GM23338 (cell line): ENCODE measurements around the gene SC5D. TPM values are rescaled to one million over a fixed set of nuclear protein-coding genes. Genes with fewer than 3 reads are reported as not detected.

Source experiments
- ATAC-seq: fragments of 200-7000 bp; cut with Tn5 transposase; 3 replicates; pipeline ENCODE4 v1.9.1; 2020
- DNase-seq: peaks from one replicate; pipeline ENCODE4 v3.0.0-alpha.2; 2015; ENCODE audit warnings: low spot score
- H2AFZ ChIP-seq: fragments of 200-600 bp; sonication (generic); 2 replicates; pipeline ENCODE4 v1.8.0; 2016; ENCODE audit warnings: antibody characterized with exemption, mild to moderate bottlenecking, moderate library complexity
- H3F3A ChIP-seq: fragments of 200-600 bp; sonication (generic); replicated peaks from 2 replicates; pipeline ENCODE4 v1.8.0; 2017; ENCODE audit warnings: antibody characterized with exemption, mixed run types, low read depth
- H3K27ac ChIP-seq: fragments of 200-600 bp; sonication (generic); 2 replicates; pipeline ENCODE4 v1.6.1; 2016; ENCODE audit warnings: low read depth
- H3K27me3 ChIP-seq: fragments of 200-600 bp; sonication (generic); 2 replicates; pipeline ENCODE4 v1.8.0; 2016; ENCODE audit warnings: mild to moderate bottlenecking, mixed run types, moderate library complexity; ENCODE audit not compliant: insufficient read depth
- H3K36me3 ChIP-seq: fragments of 200-600 bp; sonication (generic); 2 replicates; pipeline ENCODE4 v1.8.0; 2016; ENCODE audit warnings: mild to moderate bottlenecking; ENCODE audit not compliant: insufficient read depth
- H3K4me1 ChIP-seq: fragments of 200-600 bp; sonication (generic); 2 replicates; pipeline ENCODE4 v1.8.0; 2016; ENCODE audit warnings: mild to moderate bottlenecking, moderate library complexity; ENCODE audit not compliant: insufficient read depth
- H3K4me2 ChIP-seq: fragments of 200-600 bp; sonication (generic); 2 replicates; pipeline ENCODE4 v1.7.1; 2017; ENCODE audit warnings: mixed run types
- H3K4me3 ChIP-seq: fragments of 200-600 bp; sonication (generic); 2 replicates; pipeline ENCODE4 v1.6.1; 2016; ENCODE audit warnings: mixed run types
- H3K79me2 ChIP-seq: fragments of 200-600 bp; sonication (generic); replicated peaks from 2 replicates; pipeline ENCODE4 v1.8.0; 2017; ENCODE audit warnings: mild to moderate bottlenecking; ENCODE audit not compliant: insufficient read depth
- H3K9me2 ChIP-seq: fragments of 200-600 bp; sonication (generic); 2 replicates; pipeline ENCODE4 v1.8.0; 2017; ENCODE audit not compliant: insufficient read depth
- H4K20me1 ChIP-seq: fragments of 200-600 bp; sonication (generic); replicated peaks from 2 replicates; pipeline ENCODE4 v1.8.0; 2017; ENCODE audit warnings: mild to moderate bottlenecking; ENCODE audit not compliant: insufficient read depth
- H3K27ac Mint-ChIP-seq: 2 replicates; pipeline ENCODE4 v1.8.0; 2020; ENCODE audit warnings: inconsistent platforms, mild to moderate bottlenecking, moderate library complexity, mixed read lengths
- H3K27me3 Mint-ChIP-seq: 3 replicates; pipeline ENCODE4 v1.8.0; 2022; ENCODE audit warnings: low read depth, mild to moderate bottlenecking, moderate library complexity, mixed read lengths, inconsistent platforms; ENCODE audit not compliant: insufficient read depth, poor library complexity
- H3K36me3 Mint-ChIP-seq: 3 replicates; pipeline ENCODE4 v1.8.0; 2021; ENCODE audit warnings: low read depth, mild to moderate bottlenecking, inconsistent platforms, moderate library complexity, mixed read lengths
- H3K4me1 Mint-ChIP-seq: 3 replicates; pipeline ENCODE4 v1.8.0; 2020; ENCODE audit warnings: mild to moderate bottlenecking, inconsistent platforms, mixed read lengths
- H3K4me3 Mint-ChIP-seq: 3 replicates; pipeline ENCODE4 v1.8.0; 2021; ENCODE audit warnings: moderate library complexity, mild to moderate bottlenecking, inconsistent platforms, mixed read lengths
- H3K9me3 Mint-ChIP-seq: 3 replicates; pipeline ENCODE4 v1.8.0; 2020; ENCODE audit warnings: moderate library complexity, mild to moderate bottlenecking, inconsistent platforms, mixed read lengths
- CREB1 ChIP-seq: fragments of 250-450 bp; sonication (Bioruptor Pico); IDR thresholded peaks from 2 replicates; pipeline ENCODE4 v1.5.0; 2020; ENCODE audit warnings: low read depth, mild to moderate bottlenecking, moderate library complexity
- EZH2 ChIP-seq: fragments of 200-600 bp; sonication (generic); IDR thresholded peaks from one replicate; pipeline ENCODE4 v1.8.0; 2017; ENCODE audit warnings: antibody characterized with exemption, mild to moderate bottlenecking, low read depth; ENCODE audit not compliant: unreplicated experiment
- JUNB ChIP-seq: IDR thresholded peaks from one replicate; pipeline ENCODE4 v1.6.1; 2016; ENCODE audit warnings: antibody characterized with exemption; ENCODE audit not compliant: unreplicated experiment
- POLR2AphosphoS5 ChIP-seq: IDR thresholded peaks from 2 replicates; pipeline ENCODE4 v1.6.1; 2016; ENCODE audit warnings: antibody characterized with exemption, low read depth
- STAT1 ChIP-seq: IDR thresholded peaks from one replicate; pipeline ENCODE4 v1.6.1; 2016; ENCODE audit warnings: antibody characterized with exemption; ENCODE audit not compliant: unreplicated experiment
- ZNF114 ChIP-seq: fragments of 250-450 bp; sonication (Bioruptor Pico); IDR thresholded peaks from 2 replicates; pipeline ENCODE4 v1.5.0; 2020; ENCODE audit warnings: mild to moderate bottlenecking, moderate library complexity
- ZNF331 ChIP-seq: fragments of 250-450 bp; sonication (Bioruptor Pico); IDR thresholded peaks from 2 replicates; pipeline ENCODE4 v1.5.0; 2020; ENCODE audit warnings: low read depth, mild to moderate bottlenecking, moderate library complexity
- polyA plus RNA-seq: library from polyadenylated mRNA; unstranded; fragments of >200 nt; fragmentation: Nextera tagmentation; extraction: Ambion mirVana; gene quantifications from 2 replicates; pipeline ENCODE4 v1.2.1, GENCODE V29; 2016
- total RNA-seq: library from RNA; depleted of rRNA; stranded (reverse); fragments of >200 nt; shearing (Covaris generic); gene quantifications from 2 replicates; pipeline ENCODE4 v1.2.3, GENCODE V29; 2014
- TF ChIP-seq, protein P1 (sequence below): IDR thresholded peaks from 2 replicates; pipeline ENCODE4 v1.6.1; 2016; ENCODE audit warnings: antibody characterized with exemption
- TF ChIP-seq, protein P2 (sequence below): fragments of 250-450 bp; sonication (Bioruptor Pico); IDR thresholded peaks from 2 replicates; pipeline ENCODE4 v1.5.0; 2020; ENCODE audit warnings: mild to moderate bottlenecking, moderate library complexity

Gene SC5D
- total and polyA plus RNA-seq, 2 experiments from 2014 or later: 79.0 to 138 TPM

DNA sequence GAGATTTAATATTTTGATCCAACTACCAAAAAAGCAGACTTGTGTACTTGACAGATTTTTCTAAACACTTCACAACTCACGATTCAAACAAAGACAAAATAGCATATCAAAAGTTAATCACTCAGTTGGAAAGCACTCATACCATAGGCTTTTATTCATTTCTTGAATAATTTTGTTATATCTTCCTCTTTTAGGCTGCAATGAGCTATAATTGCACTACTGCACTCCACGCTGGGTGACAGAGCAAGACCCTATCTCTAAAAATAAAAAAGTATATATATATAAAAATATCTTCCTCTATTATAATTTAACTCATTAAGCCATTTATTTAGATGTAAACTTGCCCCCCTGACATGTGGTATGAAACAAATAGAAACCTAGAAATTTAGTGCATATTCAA is 19.9 kb downstream of the SC5D start:
- TF ChIP-seq, protein P1, sequence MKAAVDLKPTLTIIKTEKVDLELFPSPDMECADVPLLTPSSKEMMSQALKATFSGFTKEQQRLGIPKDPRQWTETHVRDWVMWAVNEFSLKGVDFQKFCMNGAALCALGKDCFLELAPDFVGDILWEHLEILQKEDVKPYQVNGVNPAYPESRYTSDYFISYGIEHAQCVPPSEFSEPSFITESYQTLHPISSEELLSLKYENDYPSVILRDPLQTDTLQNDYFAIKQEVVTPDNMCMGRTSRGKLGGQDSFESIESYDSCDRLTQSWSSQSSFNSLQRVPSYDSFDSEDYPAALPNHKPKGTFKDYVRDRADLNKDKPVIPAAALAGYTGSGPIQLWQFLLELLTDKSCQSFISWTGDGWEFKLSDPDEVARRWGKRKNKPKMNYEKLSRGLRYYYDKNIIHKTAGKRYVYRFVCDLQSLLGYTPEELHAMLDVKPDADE: no peak
- TF ChIP-seq EZH2 (no peak), ZNF114 (CRISPR knock-in tag) (no peak), CREB1 (CRISPR knock-in tag) (no peak), POLR2AphosphoS5 (no peak), JUNB (no peak), ZNF331 (CRISPR knock-in tag) (no peak), STAT1 (no peak)
- TF ChIP-seq, protein P2, sequence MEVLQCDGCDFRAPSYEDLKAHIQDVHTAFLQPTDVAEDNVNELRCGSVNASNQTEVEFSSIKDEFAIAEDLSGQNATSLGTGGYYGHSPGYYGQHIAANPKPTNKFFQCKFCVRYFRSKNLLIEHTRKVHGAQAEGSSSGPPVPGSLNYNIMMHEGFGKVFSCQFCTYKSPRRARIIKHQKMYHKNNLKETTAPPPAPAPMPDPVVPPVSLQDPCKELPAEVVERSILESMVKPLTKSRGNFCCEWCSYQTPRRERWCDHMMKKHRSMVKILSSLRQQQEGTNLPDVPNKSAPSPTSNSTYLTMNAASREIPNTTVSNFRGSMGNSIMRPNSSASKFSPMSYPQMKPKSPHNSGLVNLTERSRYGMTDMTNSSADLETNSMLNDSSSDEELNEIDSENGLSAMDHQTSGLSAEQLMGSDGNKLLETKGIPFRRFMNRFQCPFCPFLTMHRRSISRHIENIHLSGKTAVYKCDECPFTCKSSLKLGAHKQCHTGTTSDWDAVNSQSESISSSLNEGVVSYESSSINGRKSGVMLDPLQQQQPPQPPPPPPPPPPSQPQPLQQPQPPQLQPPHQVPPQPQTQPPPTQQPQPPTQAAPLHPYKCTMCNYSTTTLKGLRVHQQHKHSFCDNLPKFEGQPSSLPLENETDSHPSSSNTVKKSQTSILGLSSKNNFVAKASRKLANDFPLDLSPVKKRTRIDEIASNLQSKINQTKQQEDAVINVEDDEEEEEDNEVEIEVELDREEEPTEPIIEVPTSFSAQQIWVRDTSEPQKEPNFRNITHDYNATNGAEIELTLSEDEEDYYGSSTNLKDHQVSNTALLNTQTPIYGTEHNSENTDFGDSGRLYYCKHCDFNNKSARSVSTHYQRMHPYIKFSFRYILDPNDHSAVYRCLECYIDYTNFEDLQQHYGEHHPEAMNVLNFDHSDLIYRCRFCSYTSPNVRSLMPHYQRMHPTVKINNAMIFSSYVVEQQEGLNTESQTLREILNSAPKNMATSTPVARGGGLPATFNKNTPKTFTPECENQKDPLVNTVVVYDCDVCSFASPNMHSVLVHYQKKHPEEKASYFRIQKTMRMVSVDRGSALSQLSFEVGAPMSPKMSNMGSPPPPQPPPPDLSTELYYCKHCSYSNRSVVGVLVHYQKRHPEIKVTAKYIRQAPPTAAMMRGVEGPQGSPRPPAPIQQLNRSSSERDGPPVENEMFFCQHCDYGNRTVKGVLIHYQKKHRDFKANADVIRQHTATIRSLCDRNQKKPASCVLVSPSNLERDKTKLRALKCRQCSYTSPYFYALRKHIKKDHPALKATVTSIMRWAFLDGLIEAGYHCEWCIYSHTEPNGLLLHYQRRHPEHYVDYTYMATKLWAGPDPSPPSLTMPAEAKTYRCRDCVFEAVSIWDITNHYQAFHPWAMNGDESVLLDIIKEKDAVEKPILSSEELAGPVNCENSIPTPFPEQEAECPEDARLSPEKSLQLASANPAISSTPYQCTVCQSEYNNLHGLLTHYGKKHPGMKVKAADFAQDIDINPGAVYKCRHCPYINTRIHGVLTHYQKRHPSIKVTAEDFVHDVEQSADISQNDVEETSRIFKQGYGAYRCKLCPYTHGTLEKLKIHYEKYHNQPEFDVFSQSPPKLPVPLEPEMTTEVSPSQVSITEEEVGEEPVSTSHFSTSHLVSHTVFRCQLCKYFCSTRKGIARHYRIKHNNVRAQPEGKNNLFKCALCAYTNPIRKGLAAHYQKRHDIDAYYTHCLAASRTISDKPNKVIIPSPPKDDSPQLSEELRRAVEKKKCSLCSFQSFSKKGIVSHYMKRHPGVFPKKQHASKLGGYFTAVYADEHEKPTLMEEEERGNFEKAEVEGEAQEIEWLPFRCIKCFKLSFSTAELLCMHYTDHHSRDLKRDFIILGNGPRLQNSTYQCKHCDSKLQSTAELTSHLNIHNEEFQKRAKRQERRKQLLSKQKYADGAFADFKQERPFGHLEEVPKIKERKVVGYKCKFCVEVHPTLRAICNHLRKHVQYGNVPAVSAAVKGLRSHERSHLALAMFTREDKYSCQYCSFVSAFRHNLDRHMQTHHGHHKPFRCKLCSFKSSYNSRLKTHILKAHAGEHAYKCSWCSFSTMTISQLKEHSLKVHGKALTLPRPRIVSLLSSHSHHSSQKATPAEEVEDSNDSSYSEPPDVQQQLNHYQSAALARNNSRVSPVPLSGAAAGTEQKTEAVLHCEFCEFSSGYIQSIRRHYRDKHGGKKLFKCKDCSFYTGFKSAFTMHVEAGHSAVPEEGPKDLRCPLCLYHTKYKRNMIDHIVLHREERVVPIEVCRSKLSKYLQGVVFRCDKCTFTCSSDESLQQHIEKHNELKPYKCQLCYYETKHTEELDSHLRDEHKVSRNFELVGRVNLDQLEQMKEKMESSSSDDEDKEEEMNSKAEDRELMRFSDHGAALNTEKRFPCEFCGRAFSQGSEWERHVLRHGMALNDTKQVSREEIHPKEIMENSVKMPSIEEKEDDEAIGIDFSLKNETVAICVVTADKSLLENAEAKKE: no peak

More for the DNA sequence above, 19.9 kb downstream of the SC5D start:
- H3K36me3 Mint-ChIP-seq: peaks cover 18% of the 10 kb centered on the region
- no peaks in the 10 kb centered on the region for H3K9me3 Mint-ChIP-seq
- ATAC-seq (no peak), DNase-seq (no peak)
- Histone ChIP-seq H2AFZ (no peak overlapping the region), H3K4me3 (no peak overlapping the region), H3K4me2 (no peak overlapping the region), H3K36me3 (peaks cover 5% of the 10 kb centered on the region), H3K27me3 (no peaks in the 10 kb centered on the region), H4K20me1 (no peaks in the 10 kb centered on the region), H3K79me2 (no peaks in the 10 kb centered on the region), H3K9me2 (no peaks in the 10 kb centered on the region), H3F3A (no peaks in the 10 kb centered on the region), H3K4me1 (no peaks in the 10 kb centered on the region), H3K27ac (no peak overlapping the region)
- H3K4me1 Mint-ChIP-seq: peaks cover 7% of the 10 kb centered on the region; the same call in 2 of the 3 replicates
- no peak overlapping the region for H3K4me3 Mint-ChIP-seq
- no peak overlapping the region for H3K27ac Mint-ChIP-seq
- no peaks in the 10 kb centered on the region for H3K27me3 Mint-ChIP-seq
